Activated naive CD4-positive, alpha-beta T cell treated with anti-CD3 and anti-CD28 coated beads, Interleukin-2, amount 50 U/mL, for 72 hours (primary cell): ENCODE measurements around the gene NIPAL4. TPM values are rescaled to one million over a fixed set of nuclear protein-coding genes. Genes with fewer than 3 reads are reported as not detected.

ENCODE experiments used
- ATAC-seq, 2 donors: fragments of 150-1000 bp; cut with Tn5 transposase; 2 replicates each; pipeline ENCODE4 v1.10.0; 2021; ENCODE audit warnings: mild to moderate bottlenecking in 2 of 2, moderate library complexity in 2 of 2
- DNase-seq, 2 donors: peaks; one replicate each; pipeline ENCODE4 v3.0.0; 2021 to 2022; ENCODE audit warnings: low spot score in 2 of 2
- H3K27ac Mint-ChIP-seq, 2 donors: one replicate each; pipeline ENCODE4 v1.8.0; 2022; ENCODE audit warnings: mild to moderate bottlenecking in 2 of 2, mixed read lengths in 2 of 2
- H3K36me3 Mint-ChIP-seq, 2 donors: one replicate each; pipeline ENCODE4 v1.8.0; 2022; ENCODE audit warnings: mixed read lengths in 2 of 2
- H3K9me3 Mint-ChIP-seq, 2 donors: one replicate each; pipeline ENCODE4 v1.8.0; 2022; ENCODE audit warnings: mixed read lengths in 2 of 2
- total RNA-seq, 2 donors: library from RNA; stranded (reverse); gene quantifications; one replicate each; pipeline ENCODE4 v1.2.3, GENCODE V29; 2022

Gene NIPAL4
- total RNA-seq, 2 donors from 2014 or later: 0.30 to 3.9 TPM

DNA sequence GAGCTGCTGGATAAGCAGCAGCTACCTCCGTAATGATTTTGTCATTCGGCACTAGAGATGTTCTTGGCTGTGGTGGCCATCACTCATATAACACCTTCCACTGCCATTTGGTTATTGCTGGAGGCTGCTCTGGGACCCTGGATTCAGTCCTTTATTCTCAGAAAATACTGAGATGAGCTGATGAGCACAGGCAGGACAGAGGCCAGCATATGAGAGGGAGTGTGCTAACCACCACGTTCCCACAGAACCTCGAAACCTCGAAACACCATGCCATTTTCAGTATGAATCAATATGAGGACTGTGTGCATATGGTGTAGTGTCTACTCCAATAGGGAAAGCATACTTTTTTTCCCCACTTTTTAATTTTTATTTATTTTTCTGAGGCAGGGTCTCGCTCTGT is 59.0 kb downstream of the NIPAL4 start:
- Mint-ChIP-seq H3K36me3 (peaks cover 0 to 52% of the 10 kb centered on the region in 2 donors), H3K27ac (no peak overlapping the region), H3K9me3 (no peaks in the 10 kb centered on the region)
- peak; percentile 51 to 61 for ATAC-seq
- DNase-seq: peak in 1 of 2 donors; percentile 60

DNA sequence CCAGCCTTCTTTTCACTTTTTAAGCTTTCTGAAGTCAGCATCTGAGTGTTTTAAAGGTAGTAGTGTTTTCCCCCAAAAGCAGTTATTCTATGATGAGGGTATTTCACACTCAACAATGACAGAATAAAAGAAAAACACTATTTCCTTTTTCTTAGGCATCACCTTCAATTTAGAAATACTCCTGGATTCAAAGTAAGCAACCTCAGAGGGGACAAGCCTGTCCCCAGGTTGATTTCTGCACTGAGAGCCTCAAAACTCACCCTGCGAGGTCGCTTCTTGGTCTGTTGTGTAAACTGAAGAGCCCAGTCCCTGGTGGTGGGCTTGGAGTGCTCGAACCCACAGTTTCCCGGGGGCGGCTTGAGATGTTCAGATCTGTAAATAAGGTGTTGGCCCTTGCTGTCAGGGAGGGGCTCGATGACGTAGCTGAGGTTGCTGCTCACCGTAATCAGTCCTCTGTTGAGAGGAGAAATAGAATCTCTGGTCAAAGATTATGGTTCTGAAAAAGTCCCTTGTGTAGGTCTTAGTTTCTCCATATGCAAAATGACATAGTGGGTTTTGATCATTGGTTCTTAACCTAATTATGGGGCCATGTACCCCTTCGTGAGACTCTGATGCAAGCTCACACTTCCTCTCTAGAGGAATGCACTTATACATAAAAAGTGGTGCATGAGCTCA is 59.7 kb downstream of the NIPAL4 start:
- no peak overlapping the region for H3K27ac Mint-ChIP-seq
- peaks cover 0 to 48% of the 10 kb centered on the region in 2 donors for H3K36me3 Mint-ChIP-seq
- ATAC-seq (no peak), DNase-seq (no peak)
- no peaks in the 10 kb centered on the region for H3K9me3 Mint-ChIP-seq

DNA sequence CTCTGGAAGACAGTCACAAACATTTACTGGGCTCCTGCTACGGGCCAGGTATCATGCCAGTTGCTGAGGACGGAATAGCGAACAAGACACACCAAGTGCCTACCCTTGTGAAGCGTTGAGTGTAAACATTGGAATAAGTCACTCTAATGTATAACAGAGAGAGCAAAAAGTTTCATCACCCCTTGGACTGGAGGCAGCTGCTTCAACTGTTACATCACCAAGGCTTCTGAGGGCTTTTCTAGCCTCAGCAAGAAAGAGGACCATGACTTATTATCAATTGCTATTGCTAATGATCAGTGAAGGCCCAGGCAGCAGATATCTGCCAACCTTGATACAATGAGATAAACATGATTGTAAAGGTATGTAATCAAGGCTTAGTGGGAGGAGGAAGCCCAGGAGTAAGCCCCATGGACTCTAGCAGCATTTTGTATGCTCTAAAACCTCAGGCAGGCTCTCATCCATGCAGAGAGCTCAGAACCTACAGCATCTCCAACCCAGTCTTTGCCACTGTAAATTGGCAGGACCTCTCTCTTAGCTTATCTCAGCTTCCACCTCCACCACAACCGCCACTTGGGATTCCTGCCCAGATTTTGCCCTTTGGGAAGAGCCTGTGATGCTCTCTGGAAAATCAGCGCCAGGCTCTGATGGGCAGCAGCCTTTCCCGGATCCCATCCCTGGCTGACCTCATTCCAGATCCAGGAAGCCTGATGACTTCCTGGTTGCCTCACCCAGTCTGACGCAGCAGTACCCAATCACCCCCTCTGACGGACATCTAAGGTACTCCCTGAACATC is 61.1 kb downstream of the NIPAL4 start:
- H3K36me3 Mint-ChIP-seq: peaks cover 0 to 36% of the 10 kb centered on the region in 2 donors
- DNase-seq: no peak
- H3K27ac Mint-ChIP-seq: no peak overlapping the region
- no peak for ATAC-seq
- no peaks in the 10 kb centered on the region for H3K9me3 Mint-ChIP-seq

DNA sequence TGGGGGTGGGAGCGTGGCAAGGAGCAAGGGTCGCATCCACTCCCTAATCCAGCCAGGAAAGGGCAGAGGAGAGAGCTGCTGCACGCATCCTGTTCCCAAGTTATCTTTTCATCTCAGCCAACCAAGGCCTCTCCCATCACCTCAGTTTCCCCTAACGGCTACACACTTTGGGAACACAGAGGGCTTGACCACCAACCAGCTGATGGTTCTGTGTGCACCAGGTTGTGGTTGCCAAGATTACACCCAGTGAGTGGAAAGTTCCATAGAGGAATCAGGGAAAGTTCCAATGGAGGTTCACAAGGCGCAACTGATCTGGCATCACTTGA is 61.7 kb downstream of the NIPAL4 start:
- ATAC-seq (no peak), DNase-seq (no peak)
- Mint-ChIP-seq H3K27ac (no peak overlapping the region), H3K36me3 (peaks cover 0 to 33% of the 10 kb centered on the region in 2 donors), H3K9me3 (no peaks in the 10 kb centered on the region)

DNA sequence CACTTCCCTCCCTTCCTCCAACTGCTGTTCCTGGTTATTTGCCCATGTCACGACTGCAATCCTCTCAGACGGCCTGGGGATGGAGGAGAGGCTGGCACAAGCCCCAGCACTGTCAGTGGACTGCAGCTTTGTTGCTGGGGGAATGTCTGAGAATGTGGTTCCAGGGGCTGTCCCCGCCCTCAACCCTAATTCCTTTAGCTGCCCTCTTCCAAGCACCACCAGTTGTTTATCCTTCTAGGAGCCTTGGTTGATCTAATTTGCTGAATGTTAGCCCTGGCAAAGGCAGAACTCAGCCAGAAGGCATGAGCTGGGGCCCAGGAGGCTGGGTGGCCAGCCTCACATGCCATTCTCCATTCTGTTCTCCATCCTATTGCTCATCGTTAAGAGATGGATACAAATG is 64.0 kb downstream of the NIPAL4 start:
- Mint-ChIP-seq H3K36me3 (peaks cover 0 to 34% of the 10 kb centered on the region in 2 donors), H3K27ac (no peak overlapping the region), H3K9me3 (no peaks in the 10 kb centered on the region)
- no peak for ATAC-seq
- DNase-seq: no peak

Other genes starting within 250 kb of the NIPAL4 start
- 100 to 1,000 TPM; 335 to 493 TPM for gene CYFIP2, start 194.1 kb upstream of the NIPAL4 start, total RNA-seq
- gene ADAM19, start 115.6 kb downstream of the NIPAL4 start, total RNA-seq: 10 to 100 TPM in 1 of 2 donors, 1 to 10 TPM in 1; 9.5 to 85.9 TPM
- gene SOX30, start 192.2 kb downstream of the NIPAL4 start, total RNA-seq: under 1 TPM in 1 of 2 donors, not detected in 1; 0.14 TPM
- gene C5orf52, start 211.3 kb downstream of the NIPAL4 start, total RNA-seq: not detected